CD1c-positive myeloid dendritic cell (primary cell): Measurements from ENCODE around the gene VPS52.

Source experiments
- DNase-seq: peaks from one replicate; pipeline ENCODE4 v3.0.0-alpha.2; 2016; ENCODE audit errors: extremely low spot score

The VPS52 gene

DNA sequence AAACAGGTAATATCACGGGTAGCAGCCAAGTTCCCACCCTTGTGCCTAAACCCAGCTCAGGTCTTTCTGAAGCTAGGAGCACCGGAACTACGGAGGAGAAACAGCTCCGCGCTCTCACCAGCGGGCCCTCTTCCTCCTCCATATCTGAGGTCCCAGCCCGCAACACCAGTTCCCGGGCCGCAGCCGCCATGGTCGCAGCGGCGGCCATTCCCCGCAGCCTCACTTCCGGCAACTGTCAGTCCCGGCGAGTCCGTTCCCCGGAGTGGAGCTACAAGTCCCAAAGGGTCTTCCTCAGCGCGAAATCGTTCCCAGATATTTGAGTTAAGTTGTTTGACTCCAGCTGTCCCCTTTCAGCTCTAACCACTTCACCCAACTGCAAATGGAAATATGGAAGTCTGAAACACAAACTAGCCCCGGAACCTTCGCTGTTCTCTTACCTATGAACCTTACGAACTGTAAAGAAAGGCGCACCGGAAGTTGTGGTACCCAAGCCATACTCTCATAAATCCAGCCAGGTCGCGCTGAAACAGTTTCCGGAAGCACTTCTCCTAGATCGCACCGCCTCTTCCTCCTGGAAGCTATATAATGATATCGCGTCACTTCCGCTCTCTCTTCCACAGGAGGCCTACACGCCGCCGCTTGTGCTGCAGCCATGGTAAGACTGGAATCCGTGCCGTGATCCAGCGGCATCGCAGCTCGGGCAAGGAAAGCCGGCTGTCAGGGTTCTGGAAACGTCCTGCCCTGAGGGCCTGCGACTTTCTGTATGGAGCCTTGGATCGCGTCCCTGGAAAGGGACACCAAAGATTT lies at the start of gene VPS52, which contains the start of gene RPS18:
Gene VPS52, minus strand, starts transcription at position 409 of the 807 bp plus-strand sequence. Its CDS starts 201 bp downstream, at position 208.
Gene RPS18, plus strand, starts transcription at position 608 of the 807 bp plus-strand sequence. Its CDS starts 45 bp downstream, at position 653.
- peak; percentile 99 for DNase-seq

GRCh38 chr6:33321227-33321626 lies 49.6 kb upstream of the VPS52 start:
- DNase-seq, result no peak

DNA sequence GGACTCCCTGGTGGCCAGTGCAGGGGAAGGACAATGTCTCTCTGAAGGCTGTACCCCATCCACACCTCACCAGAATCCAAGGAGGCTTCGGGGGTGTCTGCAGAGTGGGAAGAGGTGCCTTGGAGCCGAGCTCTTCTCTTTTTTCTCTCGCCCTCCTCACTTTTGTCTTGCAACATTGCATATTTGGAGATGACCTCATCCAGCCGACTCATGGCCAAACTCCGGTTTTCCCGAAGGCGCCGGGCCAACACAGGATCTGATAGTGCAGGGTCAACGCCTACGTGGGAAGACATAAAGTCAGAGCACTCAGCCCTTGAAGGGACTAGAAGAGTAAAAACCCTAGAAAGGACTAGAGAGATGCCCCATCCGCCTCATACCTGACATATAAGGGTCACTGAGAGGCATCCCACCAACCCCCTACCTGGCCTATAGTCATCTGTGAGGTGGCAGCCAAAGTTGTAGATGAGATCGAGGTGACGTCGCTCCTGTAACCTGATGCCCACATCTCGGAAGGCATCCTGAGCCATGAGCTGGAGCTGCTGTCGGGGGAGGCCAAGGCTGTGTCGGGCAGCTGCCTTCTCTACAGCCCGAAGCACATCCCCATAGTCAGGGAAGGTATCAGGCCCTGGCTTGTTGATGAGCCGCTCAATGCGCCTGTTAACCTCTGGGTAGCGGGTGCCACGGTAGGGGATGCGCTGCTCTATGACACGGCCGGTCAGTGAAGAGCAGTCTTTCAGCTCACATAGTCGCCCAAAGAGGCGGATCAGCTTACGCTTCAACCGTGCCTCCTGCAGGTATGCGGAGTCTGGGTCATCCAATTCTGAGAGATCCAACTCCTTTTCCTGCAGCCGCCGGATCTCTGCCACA lies 48.9 kb upstream of the VPS52 start:
- peak; percentile 62 for DNase-seq

DNA sequence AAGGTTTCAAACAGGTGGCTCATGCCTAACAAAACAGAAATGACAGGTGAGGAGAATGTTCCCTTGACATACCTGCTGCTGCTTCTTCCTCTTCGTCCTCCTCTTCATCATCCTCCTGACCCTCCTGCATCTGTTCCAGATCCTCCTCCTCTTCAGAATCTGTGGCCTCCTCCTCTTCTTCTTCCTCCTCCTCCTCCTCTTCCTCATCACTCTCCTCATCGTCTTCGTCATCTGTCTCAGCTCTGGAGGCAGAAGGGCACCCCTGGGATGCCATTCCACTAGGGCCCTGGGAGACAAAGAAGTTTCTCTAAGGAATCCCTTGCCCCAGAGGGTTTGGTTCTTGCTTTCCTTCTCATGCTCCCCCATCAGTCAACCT lies 48.3 kb upstream of the VPS52 start:
- DNase-seq, result no peak

DNA sequence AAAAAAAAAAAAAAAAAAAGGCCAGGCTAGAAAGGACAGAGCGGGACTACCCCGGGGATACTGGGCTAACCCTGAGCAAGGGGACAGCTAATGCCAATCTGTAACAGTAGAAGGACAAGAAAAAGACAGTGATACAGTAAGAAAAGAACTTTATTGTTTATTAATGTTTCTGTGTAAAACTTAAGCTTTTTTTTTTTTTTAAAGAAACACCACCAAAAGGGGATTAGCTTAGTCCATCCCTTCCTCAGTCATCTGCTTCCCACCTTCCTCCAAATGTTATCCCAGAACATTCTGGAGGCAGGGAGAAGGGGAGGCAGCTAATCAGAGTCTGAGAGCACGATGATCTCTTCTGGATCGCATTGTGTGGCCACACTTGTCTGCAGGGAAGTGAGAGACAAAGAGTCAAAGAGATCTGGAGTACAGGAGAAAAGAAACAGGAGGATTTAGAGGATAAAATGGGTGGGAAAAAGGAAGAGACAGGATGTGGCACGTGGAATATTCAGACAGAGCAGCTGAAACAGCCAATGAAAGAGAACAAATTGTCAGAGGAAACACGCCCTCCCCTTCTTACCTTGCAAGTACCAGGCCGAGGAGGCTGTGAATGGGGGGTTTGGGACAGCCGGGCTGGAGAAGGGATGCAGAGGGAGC lies 46.9 kb upstream of the VPS52 start:
- no peak for DNase-seq

DNA sequence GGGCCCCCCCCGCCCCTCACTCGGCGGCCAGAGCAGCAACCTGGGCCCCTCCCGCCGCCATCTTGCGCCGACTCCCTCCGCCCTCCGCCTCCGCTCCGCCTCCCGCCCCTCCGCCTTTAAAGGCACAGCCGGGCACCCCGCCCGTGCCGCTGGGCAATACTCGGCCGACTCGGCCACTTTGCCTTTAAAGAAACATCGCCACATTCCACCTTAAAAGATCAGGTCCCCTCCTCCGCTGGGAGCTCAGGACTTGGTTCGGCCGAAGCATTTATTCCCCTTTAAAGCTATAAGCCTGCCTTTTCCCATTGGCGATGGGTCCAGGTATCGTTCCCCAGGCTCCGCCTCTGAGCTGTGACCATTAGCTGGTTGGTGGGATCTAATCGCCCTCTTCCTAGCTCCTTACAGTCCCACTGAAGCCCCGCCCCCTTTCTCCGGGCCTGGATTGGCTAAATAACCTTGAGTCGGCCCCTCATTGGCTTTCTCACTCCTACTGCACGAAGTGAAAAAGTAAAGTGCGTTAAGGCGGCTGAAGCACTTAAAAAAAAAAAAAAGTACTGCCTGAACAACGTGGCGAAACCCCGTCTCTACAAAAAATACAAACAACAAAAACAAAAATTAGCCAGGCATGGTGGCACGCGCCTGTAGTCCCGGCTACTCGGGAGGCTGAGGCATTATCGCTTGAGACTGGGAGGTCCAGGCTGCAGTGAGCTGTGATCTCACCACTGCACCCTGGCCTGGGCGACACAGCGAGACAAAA lies 46.2 kb upstream of the VPS52 start, which contains the start of gene ZBTB22:
Gene ZBTB22, minus strand, starts transcription at position 76 of the 757 bp plus-strand sequence. CDS start 828 bp downstream, outside the sequence.
- peak; percentile 98 for DNase-seq

- DNase-seq, result no peak
Measured at GRCh38 chr6:33317419-33317668, 45.7 kb upstream of the VPS52 start.

DNA sequence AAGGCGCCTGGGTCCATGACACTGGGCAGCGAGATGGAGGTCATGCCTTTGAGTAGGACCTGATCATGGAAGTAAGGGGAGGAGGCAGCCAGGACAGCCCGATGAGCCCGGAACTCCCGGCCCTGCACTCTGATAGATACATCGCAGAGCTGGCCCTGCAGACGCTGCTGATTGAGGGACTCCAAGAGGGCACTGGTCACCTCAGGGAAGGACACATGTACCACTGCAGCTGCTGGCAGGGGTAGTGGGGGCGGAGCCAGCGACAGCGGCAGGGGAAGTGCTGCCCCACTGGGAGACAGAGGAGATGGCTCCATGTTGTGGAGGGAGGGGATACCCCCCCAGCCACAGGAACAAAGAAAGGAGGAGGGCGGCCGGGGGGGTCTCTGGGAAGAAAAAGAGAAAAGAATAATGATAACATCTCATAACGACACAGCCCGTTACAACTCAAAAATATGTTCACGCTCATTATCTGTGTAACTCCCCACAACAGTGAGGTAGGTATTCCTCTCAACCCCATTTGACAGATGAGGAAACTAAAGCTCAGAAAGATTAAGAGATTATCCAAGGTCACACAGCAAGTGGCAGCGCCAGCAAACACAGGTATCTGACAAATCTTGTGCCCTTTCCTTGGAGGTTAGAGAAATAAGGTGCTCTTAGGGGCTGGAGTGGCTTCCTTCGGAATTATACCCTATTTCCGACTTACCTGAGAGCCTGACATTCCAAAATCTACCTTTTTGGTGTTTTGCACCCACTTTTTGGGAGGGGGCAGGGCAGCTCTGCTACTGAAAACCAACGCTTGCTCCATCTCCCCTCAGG lies 45.1 kb upstream of the VPS52 start:
- no peak for DNase-seq

DNA sequence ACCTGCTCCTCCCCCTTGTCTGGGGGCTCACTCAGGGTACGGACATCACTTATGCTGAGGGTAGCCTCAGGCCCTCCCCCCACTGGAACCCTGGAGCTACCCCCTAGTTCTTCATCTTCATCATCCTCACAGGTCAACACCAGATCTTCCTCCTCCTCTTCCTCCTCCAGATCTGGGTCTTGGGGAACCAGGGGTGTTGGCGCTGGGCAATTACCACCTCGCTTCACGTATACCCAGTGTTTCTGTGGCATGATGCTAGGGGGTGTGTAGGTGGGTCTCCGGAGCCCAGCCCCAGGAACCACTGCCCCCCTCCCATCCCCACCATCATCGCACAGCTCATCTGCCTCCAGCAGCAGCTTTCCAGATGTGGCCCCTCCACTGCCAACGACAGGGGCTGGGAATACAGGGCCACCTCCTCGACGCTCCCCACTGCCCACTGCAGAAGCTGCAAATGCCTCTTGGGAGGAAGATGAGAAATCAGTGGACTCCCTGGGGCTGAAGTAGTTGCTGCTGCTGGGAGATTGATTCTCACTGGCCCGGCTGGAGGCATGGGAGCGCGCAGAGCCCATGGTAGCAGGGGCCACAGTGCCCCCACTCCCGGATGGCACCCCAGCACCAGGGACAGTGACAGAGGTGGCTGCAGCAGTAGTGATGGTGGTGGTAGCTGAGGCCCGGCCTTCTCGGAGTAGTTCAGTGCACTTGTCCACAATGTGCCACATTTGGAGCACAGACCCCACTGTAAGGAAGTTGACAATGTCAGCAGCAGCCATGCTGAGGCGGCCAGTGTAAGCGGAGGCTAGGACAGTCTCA lies 44.3 kb upstream of the VPS52 start:
- no peak for DNase-seq

- no peak for DNase-seq
Measured at GRCh38 chr6:33314943-33315792, 43.5 kb upstream of the VPS52 start.

GRCh38 chr6:33314515-33314942 lies 42.9 kb upstream of the VPS52 start:
- DNase-seq, result peak; percentile 91

GRCh38 chr6:33313709-33314514 lies 42.2 kb upstream of the VPS52 start, which contains the start of gene TAPBP:
Gene TAPBP (minus strand): TSS chr6:33314078. CDS start chr6:33314041, 37 bp downstream.
- peak; percentile 84 for DNase-seq

- DNase-seq, result peak; percentile 91
Measured at GRCh38 chr6:33313105-33313708, 41.5 kb upstream of the VPS52 start.

DNA sequence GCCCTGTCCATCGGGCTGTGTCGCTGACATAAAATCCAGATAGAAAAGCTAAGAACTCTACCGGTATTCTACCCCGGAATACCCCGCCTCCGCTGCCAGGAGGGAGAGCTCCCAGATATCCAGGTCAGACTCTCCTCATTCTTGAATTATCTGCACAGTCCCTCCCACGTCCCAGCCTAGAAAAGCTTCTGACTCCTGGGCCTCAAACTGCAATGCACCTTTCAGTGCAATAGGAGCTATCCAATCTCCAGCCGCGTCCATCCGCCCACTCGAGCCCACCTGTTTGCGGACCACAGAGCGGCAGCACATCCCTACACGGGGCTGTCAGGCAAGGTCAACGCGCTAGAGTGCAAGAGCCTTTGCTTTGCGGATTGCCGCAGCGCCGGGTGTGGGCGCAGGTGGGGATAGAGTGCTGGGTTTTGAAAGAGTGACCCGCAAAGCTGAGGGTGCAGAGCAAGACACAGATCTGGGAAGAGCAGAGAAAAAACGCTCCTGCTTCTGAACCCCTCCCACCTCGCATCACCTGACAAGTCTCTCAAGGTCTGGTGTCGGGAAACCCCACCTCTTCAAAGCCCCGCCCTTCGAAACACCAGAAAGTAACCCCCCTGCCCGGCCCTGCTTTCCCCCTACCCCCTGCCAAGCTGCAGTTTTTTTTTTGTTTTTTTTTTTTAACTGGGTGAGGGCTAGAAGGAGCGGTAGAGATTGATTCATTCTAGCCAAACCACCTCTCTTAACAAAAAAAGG lies 40.9 kb upstream of the VPS52 start:
- DNase-seq, result peak; percentile 78

DNA sequence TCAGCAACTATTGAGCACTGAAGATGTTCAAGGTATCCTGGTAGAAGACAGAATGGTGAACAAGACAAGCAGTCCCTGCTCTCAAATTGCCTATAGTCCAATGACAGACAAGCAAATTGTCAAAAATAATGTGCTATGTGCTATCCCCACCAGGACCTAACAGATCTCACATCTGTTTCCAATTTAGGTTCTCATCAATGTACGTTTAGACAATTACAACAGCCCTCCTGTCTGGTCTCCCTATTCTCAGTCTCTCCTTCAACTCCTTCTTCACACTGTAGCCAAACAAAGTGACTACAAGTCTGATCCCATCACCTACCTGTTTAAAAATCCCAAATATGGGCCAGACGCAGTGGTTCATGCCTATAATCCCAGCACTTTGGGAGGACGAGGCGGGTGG lies 34.7 kb upstream of the VPS52 start:
- no peak for DNase-seq

DNA sequence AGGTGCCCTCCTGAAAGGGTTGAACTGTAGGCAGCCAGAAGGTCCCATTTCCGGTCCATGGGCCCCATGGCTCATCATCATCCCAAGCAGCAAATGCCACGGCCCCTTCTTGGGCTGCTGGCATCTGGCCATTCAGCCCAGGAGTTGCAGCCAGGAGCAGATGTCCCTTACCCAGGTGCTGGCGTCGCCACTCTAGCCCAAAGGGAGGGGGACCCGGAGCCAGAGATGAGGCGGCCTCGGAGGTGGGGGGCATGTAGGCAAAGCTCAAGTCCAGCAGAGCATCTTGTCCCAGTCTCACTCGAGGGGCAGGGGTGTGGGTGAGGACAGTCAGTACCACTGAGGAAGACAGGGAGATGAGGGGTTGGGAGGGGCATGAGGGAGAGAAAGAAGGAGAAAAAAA lies 33.4 kb upstream of the VPS52 start:
- no peak for DNase-seq

- DNase-seq, result no peak
Measured at GRCh38 chr6:33304216-33304615, 32.5 kb upstream of the VPS52 start.
